Measurements from ENCODE around the gene U2SURP.
"Not testable (repeated sequence)": the region's sequence is repeated elsewhere in the genome, so short reads cannot be mapped to it uniquely, and the experiment has no call there.

Gene U2SURP

GRCh38 chr3:143024351-143024960 is 23.1 kb downstream of the U2SURP start:
- Histone ChIP-seq H3K9ac (ENCODE audit: low read length) (no peak overlapping the region), H3K27me3 (ENCODE audit: control insufficient read depth in 1 of 2, insufficient read depth in 2 of 2, low read length in 2 of 2) (no peaks in the 10 kb centered on the region), H3K9me3 (ENCODE audit: low read length) (no peaks in the 10 kb centered on the region), H3K4me3 (ENCODE audit: low read depth in 1 of 2, low read length in 2 of 2) (no peak overlapping the region), H3K36me3 (ENCODE audit: insufficient read depth, low read length) (peaks cover 55% of the 10 kb centered on the region), H3K27ac (ENCODE audit: low read depth, low read length) (no peak overlapping the region), H3K4me1 (ENCODE audit: insufficient read depth, low read length) (no peaks in the 10 kb centered on the region)

GRCh38 chr3:143031327-143031726 is 30.0 kb downstream of the U2SURP start:
- Histone ChIP-seq H3K36me3 (ENCODE audit: insufficient read depth, low read length) (peaks cover 59% of the 10 kb centered on the region), H3K9me3 (ENCODE audit: low read length) (no peaks in the 10 kb centered on the region), H3K27me3 (ENCODE audit: control insufficient read depth in 1 of 2, insufficient read depth in 2 of 2, low read length in 2 of 2) (no peaks in the 10 kb centered on the region), H3K4me3 (ENCODE audit: low read depth in 1 of 2, low read length in 2 of 2) (no peak overlapping the region), H3K4me1 (ENCODE audit: insufficient read depth, low read length) (no peaks in the 10 kb centered on the region), H3K27ac (ENCODE audit: low read depth, low read length) (no peak overlapping the region), H3K9ac (ENCODE audit: low read length) (no peak overlapping the region)

- H3K4me1 ChIP-seq (ENCODE audit: insufficient read depth, low read length); H3K4me3 ChIP-seq (ENCODE audit: low read depth in 1 of 2, low read length in 2 of 2); H3K27ac ChIP-seq (ENCODE audit: low read depth, low read length); H3K27me3 ChIP-seq (ENCODE audit: control insufficient read depth in 1 of 2, insufficient read depth in 2 of 2, low read length in 2 of 2); H3K9me3 ChIP-seq (ENCODE audit: low read length); H3K9ac ChIP-seq (ENCODE audit: low read length): not testable (repeated sequence)
- H3K36me3 ChIP-seq (ENCODE audit: insufficient read depth, low read length) = peaks cover 65% of the 10 kb centered on the region
Measured at GRCh38 chr3:143031796-143032387, 30.5 kb downstream of the U2SURP start.

GRCh38 chr3:143035466-143036211 is 34.3 kb downstream of the U2SURP start:
- Histone ChIP-seq H3K27ac (ENCODE audit: low read depth, low read length) (no peak overlapping the region), H3K27me3 (ENCODE audit: control insufficient read depth in 1 of 2, insufficient read depth in 2 of 2, low read length in 2 of 2) (no peaks in the 10 kb centered on the region), H3K9ac (ENCODE audit: low read length) (no peak overlapping the region), H3K36me3 (ENCODE audit: insufficient read depth, low read length) (peaks cover 51% of the 10 kb centered on the region), H3K4me3 (ENCODE audit: low read depth in 1 of 2, low read length in 2 of 2) (no peak overlapping the region), H3K4me1 (ENCODE audit: insufficient read depth, low read length) (no peaks in the 10 kb centered on the region), H3K9me3 (ENCODE audit: low read length) (no peaks in the 10 kb centered on the region)

GRCh38 chr3:143036557-143036956 is 35.2 kb downstream of the U2SURP start:
- Histone ChIP-seq H3K9me3 (ENCODE audit: low read length) (no peaks in the 10 kb centered on the region), H3K36me3 (ENCODE audit: insufficient read depth, low read length) (peaks cover 43% of the 10 kb centered on the region), H3K27ac (ENCODE audit: low read depth, low read length) (no peak overlapping the region), H3K4me1 (ENCODE audit: insufficient read depth, low read length) (no peaks in the 10 kb centered on the region), H3K27me3 (ENCODE audit: control insufficient read depth in 1 of 2, insufficient read depth in 2 of 2, low read length in 2 of 2) (no peaks in the 10 kb centered on the region), H3K4me3 (ENCODE audit: low read depth in 1 of 2, low read length in 2 of 2) (no peak overlapping the region), H3K9ac (ENCODE audit: low read length) (no peak overlapping the region)

- H3K9ac ChIP-seq (ENCODE audit: low read length) = no peak overlapping the region
- no peak overlapping the region for H3K27ac ChIP-seq (ENCODE audit: low read depth, low read length)
- H3K9me3 ChIP-seq (ENCODE audit: low read length) = no peaks in the 10 kb centered on the region
- no peaks in the 10 kb centered on the region for H3K27me3 ChIP-seq (ENCODE audit: control insufficient read depth in 1 of 2, insufficient read depth in 2 of 2, low read length in 2 of 2)
- peaks cover 35% of the 10 kb centered on the region for H3K36me3 ChIP-seq (ENCODE audit: insufficient read depth, low read length)
- H3K4me1 ChIP-seq (ENCODE audit: insufficient read depth, low read length) = no peaks in the 10 kb centered on the region
- no peak overlapping the region for H3K4me3 ChIP-seq (ENCODE audit: low read depth in 1 of 2, low read length in 2 of 2)
Measured at GRCh38 chr3:143037867-143038266, 36.5 kb downstream of the U2SURP start.

- no peaks in the 10 kb centered on the region for H3K4me1 ChIP-seq (ENCODE audit: insufficient read depth, low read length)
- H3K36me3 ChIP-seq (ENCODE audit: insufficient read depth, low read length) = peaks cover 32% of the 10 kb centered on the region
- H3K9ac ChIP-seq (ENCODE audit: low read length) = no peak overlapping the region
- no peak overlapping the region for H3K4me3 ChIP-seq (ENCODE audit: low read depth in 1 of 2, low read length in 2 of 2)
- H3K9me3 ChIP-seq (ENCODE audit: low read length) = no peaks in the 10 kb centered on the region
- no peak overlapping the region for H3K27ac ChIP-seq (ENCODE audit: low read depth, low read length)
- no peaks in the 10 kb centered on the region for H3K27me3 ChIP-seq (ENCODE audit: control insufficient read depth in 1 of 2, insufficient read depth in 2 of 2, low read length in 2 of 2)
Measured at GRCh38 chr3:143040261-143040879, 39.0 kb downstream of the U2SURP start.

- Histone ChIP-seq H3K4me1 (ENCODE audit: insufficient read depth, low read length) (no peaks in the 10 kb centered on the region), H3K36me3 (ENCODE audit: insufficient read depth, low read length) (peaks cover 29% of the 10 kb centered on the region), H3K9ac (ENCODE audit: low read length) (no peak overlapping the region), H3K9me3 (ENCODE audit: low read length) (no peaks in the 10 kb centered on the region), H3K4me3 (ENCODE audit: low read depth in 1 of 2, low read length in 2 of 2) (no peak overlapping the region), H3K27ac (ENCODE audit: low read depth, low read length) (no peak overlapping the region), H3K27me3 (ENCODE audit: control insufficient read depth in 1 of 2, insufficient read depth in 2 of 2, low read length in 2 of 2) (no peaks in the 10 kb centered on the region)
Measured at GRCh38 chr3:143041903-143042302, 40.5 kb downstream of the U2SURP start.

GRCh38 chr3:143045639-143046038 is 44.3 kb downstream of the U2SURP start:
- no peak overlapping the region for H3K27ac ChIP-seq (ENCODE audit: low read depth, low read length)
- H3K9ac ChIP-seq (ENCODE audit: low read length) = no peak overlapping the region
- no peak overlapping the region for H3K4me3 ChIP-seq (ENCODE audit: low read depth in 1 of 2, low read length in 2 of 2)
- H3K4me1 ChIP-seq (ENCODE audit: insufficient read depth, low read length) = no peaks in the 10 kb centered on the region
- H3K27me3 ChIP-seq (ENCODE audit: control insufficient read depth in 1 of 2, insufficient read depth in 2 of 2, low read length in 2 of 2) = no peaks in the 10 kb centered on the region
- H3K9me3 ChIP-seq (ENCODE audit: low read length) = no peaks in the 10 kb centered on the region
- H3K36me3 ChIP-seq (ENCODE audit: insufficient read depth, low read length) = peaks cover 27% of the 10 kb centered on the region

- peaks cover 30% of the 10 kb centered on the region for H3K36me3 ChIP-seq (ENCODE audit: insufficient read depth, low read length)
- not testable (repeated sequence) for H3K27ac ChIP-seq (ENCODE audit: low read depth, low read length); H3K27me3 ChIP-seq (ENCODE audit: control insufficient read depth in 1 of 2, insufficient read depth in 2 of 2, low read length in 2 of 2); H3K9me3 ChIP-seq (ENCODE audit: low read length); H3K4me1 ChIP-seq (ENCODE audit: insufficient read depth, low read length); H3K9ac ChIP-seq (ENCODE audit: low read length); H3K4me3 ChIP-seq (ENCODE audit: low read depth in 1 of 2, low read length in 2 of 2)
Measured at GRCh38 chr3:143046075-143046474, 44.7 kb downstream of the U2SURP start.

- Histone ChIP-seq H3K36me3 (ENCODE audit: insufficient read depth, low read length) (peaks cover 55% of the 10 kb centered on the region), H3K27me3 (ENCODE audit: control insufficient read depth in 1 of 2, insufficient read depth in 2 of 2, low read length in 2 of 2) (no peaks in the 10 kb centered on the region), H3K27ac (ENCODE audit: low read depth, low read length) (no peak overlapping the region), H3K9ac (ENCODE audit: low read length) (no peak overlapping the region), H3K4me1 (ENCODE audit: insufficient read depth, low read length) (no peaks in the 10 kb centered on the region), H3K4me3 (ENCODE audit: low read depth in 1 of 2, low read length in 2 of 2) (no peak overlapping the region), H3K9me3 (ENCODE audit: low read length) (no peaks in the 10 kb centered on the region)
Measured at GRCh38 chr3:143054011-143054410, 52.6 kb downstream of the U2SURP start.

Data from muscle layer of colon (tissue), 2 donors.